Measurements from ENCODE around the gene CYGB. TPM values are rescaled to one million over a fixed set of nuclear protein-coding genes. Genes with fewer than 3 reads are reported as not detected.
A peak's percentile ranks its signal among the peaks of the same experiment; 100 is the strongest.

CYGB gene
- polyA plus RNA-seq, 1 of the 3 experiments (the other 2 are of a cell fraction), result 1.7 TPM

- no peak overlapping the region for H2AFZ ChIP-seq (ENCODE audit: low read depth)
These were observed 49.4 kb upstream of the CYGB start for GRCh38 chr17:76586741-76587487.

More at GRCh38 chr17:76586741-76587487, 49.4 kb upstream of the CYGB start:
- H3K27ac ChIP-seq (ENCODE audit: low read depth in 2 of 2, low read length in 1 of 2), result no peak overlapping the region
- peaks cover 37% of the 10 kb centered on the region for H3K27me3 ChIP-seq (ENCODE audit: insufficient read depth)
- H3K9me2 ChIP-seq, result no peaks in the 10 kb centered on the region
- no peaks in the 10 kb centered on the region for H3K79me2 ChIP-seq (ENCODE audit: insufficient read depth)
- ChIA-PET CTCF (interaction anchor here (0.6 to 4.8 kb wide), 20 partner anchors 8 to 128 kb away, joined by 3 to 40 read pairs (median 6); partner anchors contain the start of gene AANAT), POLR2A (interaction anchor here (1.2 kb wide), 1 partner anchor 20 kb away, joined by 4 read pairs; no protein-coding TSS in a partner anchor)
- H4K20me1 ChIP-seq (ENCODE audit: insufficient read depth), result no peaks in the 10 kb centered on the region
- H3K4me2 ChIP-seq, result no peak overlapping the region
- H3K4me3 ChIP-seq (ENCODE audit: low read depth in 2 of 2, low read length in 1 of 2), result no peak overlapping the region
- no peaks in the 10 kb centered on the region for H3K36me3 ChIP-seq (replicated peaks in 1 of 2; ENCODE audit: control insufficient read depth in 1 of 2, insufficient read depth in 2 of 2, low read length in 1 of 2)
- peak; percentile 65 for DNase-seq
- peaks cover 0 to 9% of the 10 kb centered on the region in 2 experiments; a peak in 1 of 4 replicates for H3K4me1 ChIP-seq (ENCODE audit: control insufficient read depth in 1 of 2, insufficient read depth in 2 of 2, low read depth in 1 of 2, low read length in 1 of 2)
- H3K9me3 ChIP-seq, result no peaks in the 10 kb centered on the region
- H3F3A ChIP-seq (replicated peaks; ENCODE audit: insufficient read depth), result no peaks in the 10 kb centered on the region
- 63% methylated on average over 17 of the region's 17 CpGs for WGBS (ENCODE audit: low lambda C conversion rate)
- H3K9ac ChIP-seq, result no peak overlapping the region
- TF ChIP-seq CTCF (IDR thresholded peaks at IDR 0.05) (no peak), TCF12 (IDR thresholded peaks at IDR 0.05) (no peak), NFIC (IDR thresholded peaks at IDR 0.05; ENCODE audit: borderline replicate concordance) (no peak), TAF1 (IDR thresholded peaks at IDR 0.05; ENCODE audit: borderline replicate concordance, low read depth, low read length) (no peak), IRF3 (IDR thresholded peaks at IDR 0.05; ENCODE audit: low read depth, low read length) (no peak), TEAD4 (IDR thresholded peaks at IDR 0.05; ENCODE audit: borderline replicate concordance, insufficient read depth) (no peak), SMC3 (IDR thresholded peaks at IDR 0.05; ENCODE audit: low read depth, low read length) (no peak), PBX3 (IDR thresholded peaks at IDR 0.05) (no peak), REST (IDR thresholded peaks at IDR 0.05; ENCODE audit: low read depth, low read length) (no peak), FOXJ3 (CRISPR knock-in tag; IDR thresholded peaks at IDR 0.05) (no peak), USF1 (IDR thresholded peaks at IDR 0.05; ENCODE audit: borderline replicate concordance, low read depth) (no peak)

All from SK-N-SH (cell line).